ENCODE data around the gene ITGB4. TPM values are rescaled to one million over a fixed set of nuclear protein-coding genes. Genes with fewer than 3 reads are reported as not detected.

The ITGB4 gene
- total and polyA plus RNA-seq, 5 donors from 2014 or later, result 0.28 to 0.60 (median 0.56) TPM; not detected in 2

Other genes starting within 250 kb of the ITGB4 start
- 0.44 TPM for gene CASKIN2, start 205.9 kb upstream of the ITGB4 start, total RNA-seq
- gene CASKIN2, start 205.9 kb upstream of the ITGB4 start, polyA plus RNA-seq, result under 1 TPM in 1 of 4 donors, not detected in 3; 0.24 TPM
- 35.2 TPM for gene TSEN54, start 204.9 kb upstream of the ITGB4 start, total RNA-seq
- 10 to 100 TPM; 42.7 to 54.6 (median 52.9) TPM for gene TSEN54, start 204.9 kb upstream of the ITGB4 start, polyA plus RNA-seq
- 44.1 TPM for gene LLGL2, start 195.8 kb upstream of the ITGB4 start, total RNA-seq
- gene LLGL2, start 195.8 kb upstream of the ITGB4 start, polyA plus RNA-seq, result 10 to 100 TPM; 13.6 to 19.2 (median 16.8) TPM
- gene MYO15B, start 133.7 kb upstream of the ITGB4 start, total RNA-seq, result 117 TPM
- gene MYO15B, start 133.7 kb upstream of the ITGB4 start, polyA plus RNA-seq, result 1 to 10 TPM in 2 of 4 donors, under 1 TPM in 2; 0.95 to 1.1 (median 1.0) TPM
- gene SMIM5, start 88.0 kb upstream of the ITGB4 start, total RNA-seq, result 1.6 TPM
- under 1 TPM in 2 of 4 donors, not detected in 2; 0.07 to 0.10 TPM for gene SMIM5, start 88.0 kb upstream of the ITGB4 start, polyA plus RNA-seq
- 25.5 TPM for gene RECQL5, start 54.3 kb upstream of the ITGB4 start, total RNA-seq
- 10 to 100 TPM in 2 of 4 donors, 1 to 10 TPM in 2; 8.7 to 16.4 (median 11.4) TPM for gene RECQL5, start 54.3 kb upstream of the ITGB4 start, polyA plus RNA-seq
- 253 TPM for gene SAP30BP, start 54.1 kb upstream of the ITGB4 start, total RNA-seq
- 100 to 1,000 TPM in 1 of 4 donors, 10 to 100 TPM in 3; 79.3 to 114 (median 81.5) TPM for gene SAP30BP, start 54.1 kb upstream of the ITGB4 start, polyA plus RNA-seq
- 9.1 TPM for gene GALK1, start 43.7 kb downstream of the ITGB4 start, total RNA-seq
- 10 to 100 TPM; 18.7 to 24.3 (median 21.9) TPM for gene GALK1, start 43.7 kb downstream of the ITGB4 start, polyA plus RNA-seq
- gene UNK, start 63.3 kb downstream of the ITGB4 start, total RNA-seq, result 33.9 TPM
- gene UNK, start 63.3 kb downstream of the ITGB4 start, polyA plus RNA-seq, result 10 to 100 TPM; 15.3 to 24.5 (median 23.0) TPM
- 149 TPM for gene UNC13D, start 122.9 kb downstream of the ITGB4 start, total RNA-seq
- gene UNC13D, start 122.9 kb downstream of the ITGB4 start, polyA plus RNA-seq, result 10 to 100 TPM; 41.6 to 51.7 (median 45.0) TPM
- 118 TPM for gene WBP2, start 133.9 kb downstream of the ITGB4 start, total RNA-seq
- 100 to 1,000 TPM in 1 of 4 donors, 10 to 100 TPM in 3; 77.7 to 112 (median 91.2) TPM for gene WBP2, start 133.9 kb downstream of the ITGB4 start, polyA plus RNA-seq
- gene TRIM47, start 157.1 kb downstream of the ITGB4 start, total RNA-seq, result 3.6 TPM
- 10 to 100 TPM in 3 of 4 donors, 1 to 10 TPM in 1; 8.7 to 16.6 (median 15.8) TPM for gene TRIM47, start 157.1 kb downstream of the ITGB4 start, polyA plus RNA-seq
- 18.7 TPM for gene TRIM65, start 175.5 kb downstream of the ITGB4 start, total RNA-seq
- 10 to 100 TPM; 16.9 to 24.3 (median 20.1) TPM for gene TRIM65, start 175.5 kb downstream of the ITGB4 start, polyA plus RNA-seq
- gene MRPL38, start 183.4 kb downstream of the ITGB4 start, total RNA-seq, result 118 TPM
- 10 to 100 TPM; 58.0 to 68.8 (median 64.8) TPM for gene MRPL38, start 183.4 kb downstream of the ITGB4 start, polyA plus RNA-seq
- gene FBF1, start 219.6 kb downstream of the ITGB4 start, total RNA-seq, result 15.5 TPM
- 1 to 10 TPM; 1.7 to 3.6 (median 2.3) TPM for gene FBF1, start 219.6 kb downstream of the ITGB4 start, polyA plus RNA-seq

All from CD4-positive, CD25-positive, alpha-beta regulatory T cell (primary cell).